K562 (cell line): ENCODE measurements around the gene POT1. TPM values are rescaled to one million over a fixed set of nuclear protein-coding genes. Genes with fewer than 3 reads are reported as not detected.

Experiments used
- BDP1 ChIP-seq: IDR thresholded peaks from 3 replicates; pipeline ENCODE4 v1.6.1; 2011; ENCODE audit not compliant: insufficient read length, insufficient read depth
- FOXA3 ChIP-seq, 2 experiments: fragments of 450-650 bp in 1 of 2; sonication (generic) in 1 of 2; formaldehyde crosslinking; IDR thresholded peaks in 1 of 2; conservative IDR thresholded peaks in 1 of 2; 2 replicates each; pipeline versions ENCODE4 v1.4.0 to v1.8.0; 2020 to 2022; ENCODE audit warnings: mild to moderate bottlenecking in 2 of 2, missing genetic modification reagents in 1 of 2
- HNRNPH1 ChIP-seq: fragments of 200-400 bp; formaldehyde crosslinking; optimal IDR thresholded peaks from 2 replicates; pipeline ENCODE3; 2017; ENCODE audit warnings: low read depth, mild to moderate bottlenecking, low read length, moderate library complexity
- ILF3 ChIP-seq: fragments of 450-650 bp; IDR thresholded peaks from 2 replicates; pipeline ENCODE4 v1.6.1; 2018; ENCODE audit warnings: antibody characterized with exemption, mild to moderate bottlenecking, moderate library complexity, borderline replicate concordance
- ILK ChIP-seq: fragments of 450-650 bp; IDR thresholded peaks from 2 replicates; pipeline ENCODE4 v1.6.1; 2016; ENCODE audit warnings: missing genetic modification characterization, low read depth, mild to moderate bottlenecking, missing compliant biosample characterization, moderate library complexity, borderline replicate concordance
- MXI1 ChIP-seq: IDR thresholded peaks from 2 replicates; pipeline ENCODE4 v1.6.1; 2011; ENCODE audit warnings: low read depth, mild to moderate bottlenecking, improper control_type of control experiment, low read length
- POLR2B ChIP-seq: fragments of 450-650 bp; IDR thresholded peaks from 2 replicates; pipeline ENCODE4 v1.6.1; 2018; ENCODE audit warnings: low read depth; ENCODE audit not compliant: partially characterized antibody
- PPARD ChIP-seq: fragments of 250-450 bp; sonication (Bioruptor Pico); IDR thresholded peaks from 2 replicates; pipeline ENCODE4 v1.8.0; 2022; ENCODE audit warnings: inconsistent platforms, mild to moderate bottlenecking, moderate library complexity
- SMARCC2 ChIP-seq: fragments of 450-650 bp; IDR thresholded peaks from 2 replicates; pipeline ENCODE4 v1.6.1; 2017; ENCODE audit warnings: antibody characterized with exemption, moderate library complexity, mild to moderate bottlenecking, low read depth
- TAL1 ChIP-seq: fragments of 450-650 bp; IDR thresholded peaks from 2 replicates; pipeline ENCODE4 v1.6.1; 2016; ENCODE audit warnings: mild to moderate bottlenecking
- XRCC5 ChIP-seq: fragments of 200-400 bp; formaldehyde crosslinking; IDR thresholded peaks from 2 replicates; pipeline ENCODE4 v1.6.1; 2017; ENCODE audit warnings: low read depth, mild to moderate bottlenecking, low read length
- ZFP1 ChIP-seq: fragments of 450-650 bp; formaldehyde crosslinking; IDR thresholded peaks from 2 replicates; pipeline ENCODE4 v1.4.0; 2020; ENCODE audit warnings: mild to moderate bottlenecking, mixed read lengths
- ZNF12 ChIP-seq: sonication (generic); formaldehyde crosslinking; IDR thresholded peaks from 2 replicates; pipeline ENCODE4 v1.4.0; 2020; ENCODE audit warnings: mild to moderate bottlenecking, missing genetic modification reagents
- ZNF146 ChIP-seq: IDR thresholded peaks from one replicate; pipeline ENCODE4 v1.6.1; 2018; ENCODE audit warnings: missing compliant biosample characterization; ENCODE audit not compliant: unreplicated experiment
- ZNF699 ChIP-seq: fragments of 250-450 bp; sonication (Bioruptor Pico); IDR thresholded peaks from 2 replicates; pipeline ENCODE4 v1.8.0; 2021; ENCODE audit warnings: mild to moderate bottlenecking, moderate library complexity; ENCODE audit not compliant: insufficient replicate concordance
- polyA plus RNA-seq, 8 experiments: library from polyadenylated mRNA; depleted of rRNA in 4 of 8; stranded (reverse) in 5 of 8; unstranded in 3 of 8; fragments of >200 nt; fragmentation: Nextera tagmentation in 2 of 8; fragmentation: Illumina TruSeq in 1 of 8; extraction: Ambion mirVana in 2 of 8; extraction: Trizol in 1 of 8; gene quantifications; 2 replicates each; pipeline versions ENCODE4 v1.2.1 to v1.2.3, GENCODE V29; 2011 to 2014; ENCODE audit warnings: inconsistent platforms in 1 of 8, missing spikeins in 1 of 8
- total RNA-seq, 7 experiments: library from RNA; depleted of rRNA in 6 of 7; stranded (reverse); fragments of >200 nt in 6 of 7; fragmentation: Illumina TruSeq in 2 of 7; extraction: Trizol in 2 of 7; gene quantifications; 2 replicates each; pipeline versions ENCODE4 v1.2.1 to v1.2.3, GENCODE V29; 2011 to 2021; ENCODE audit warnings: low replicate concordance in 1 of 7
- TF ChIP-seq, protein P1 (sequence below): IDR thresholded peaks from 2 replicates; pipeline ENCODE4 v1.6.1; 2014; ENCODE audit warnings: antibody characterized with exemption
- TF ChIP-seq, protein P2 (sequence below): fragments of 450-650 bp; formaldehyde crosslinking; IDR thresholded peaks from 2 replicates; pipeline ENCODE4 v1.4.0; 2020; ENCODE audit warnings: mild to moderate bottlenecking
- TF ChIP-seq, protein P3 (sequence below): sonication (generic); formaldehyde crosslinking; IDR thresholded peaks from 2 replicates; pipeline ENCODE4 v1.8.0; 2022; ENCODE audit warnings: mild to moderate bottlenecking, missing genetic modification reagents
- TF ChIP-seq, protein P4 (sequence below): fragments of 450-650 bp; formaldehyde crosslinking; IDR thresholded peaks from 2 replicates; pipeline ENCODE4 v1.4.0; 2020; ENCODE audit warnings: mild to moderate bottlenecking, moderate library complexity
- TF ChIP-seq, protein P5 (sequence below): fragments of 250-450 bp; sonication (Bioruptor Pico); IDR thresholded peaks from 2 replicates; pipeline ENCODE4 v1.5.0; 2022; ENCODE audit warnings: mild to moderate bottlenecking
- TF ChIP-seq, protein P6 (sequence below): fragments of 250-450 bp; sonication (Bioruptor Pico); IDR thresholded peaks from 2 replicates; pipeline ENCODE4 v1.5.0; 2020; ENCODE audit warnings: mild to moderate bottlenecking

POT1 gene
- total and polyA plus RNA-seq, 9 of the 15 experiments (the other 6 are each of a cell fraction or from before 2014, with no cell fraction given): 37.9 to 140 (median 63.6) TPM

DNA sequence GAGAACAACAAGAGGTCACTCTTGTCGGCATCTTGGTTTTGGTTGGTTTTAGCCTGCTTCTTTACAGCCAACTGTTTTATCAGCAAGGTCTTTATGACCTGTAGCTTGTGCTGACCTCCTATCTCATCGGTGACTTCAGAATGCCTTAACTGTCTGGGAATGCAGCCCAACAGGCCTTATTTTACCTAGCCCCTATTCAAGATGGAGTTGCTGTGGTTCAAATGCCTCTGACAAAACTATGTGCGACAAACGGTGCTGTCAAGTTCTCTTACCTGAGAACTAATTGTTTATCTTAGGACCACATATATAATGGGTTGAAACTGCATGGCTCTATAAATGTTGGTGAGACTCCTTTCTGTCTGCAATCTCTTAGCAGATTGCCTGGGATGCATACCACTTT lies 35.9 kb upstream of the POT1 start (continued):
- TF ChIP-seq, protein P1, sequence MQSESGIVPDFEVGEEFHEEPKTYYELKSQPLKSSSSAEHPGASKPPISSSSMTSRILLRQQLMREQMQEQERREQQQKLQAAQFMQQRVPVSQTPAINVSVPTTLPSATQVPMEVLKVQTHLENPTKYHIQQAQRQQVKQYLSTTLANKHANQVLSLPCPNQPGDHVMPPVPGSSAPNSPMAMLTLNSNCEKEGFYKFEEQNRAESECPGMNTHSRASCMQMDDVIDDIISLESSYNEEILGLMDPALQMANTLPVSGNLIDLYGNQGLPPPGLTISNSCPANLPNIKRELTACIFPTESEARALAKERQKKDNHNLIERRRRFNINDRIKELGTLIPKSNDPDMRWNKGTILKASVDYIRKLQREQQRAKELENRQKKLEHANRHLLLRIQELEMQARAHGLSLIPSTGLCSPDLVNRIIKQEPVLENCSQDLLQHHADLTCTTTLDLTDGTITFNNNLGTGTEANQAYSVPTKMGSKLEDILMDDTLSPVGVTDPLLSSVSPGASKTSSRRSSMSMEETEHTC: no peak
- TF ChIP-seq HNRNPH1: no peak
- TF ChIP-seq PPARD: no peak
- no peak for TF ChIP-seq ZNF146 (CRISPR knock-in tag)
- TF ChIP-seq BDP1: no peak
- no peak for TF ChIP-seq FOXA3 (CRISPR knock-in tag; conservative IDR thresholded peaks at IDR 0.05 in 1 of 2, IDR thresholded peaks at IDR 0.05 in 1 of 2)
- TF ChIP-seq ILF3: no peak
- TF ChIP-seq TAL1: no peak
- no peak for TF ChIP-seq MXI1
- TF ChIP-seq, protein P2, sequence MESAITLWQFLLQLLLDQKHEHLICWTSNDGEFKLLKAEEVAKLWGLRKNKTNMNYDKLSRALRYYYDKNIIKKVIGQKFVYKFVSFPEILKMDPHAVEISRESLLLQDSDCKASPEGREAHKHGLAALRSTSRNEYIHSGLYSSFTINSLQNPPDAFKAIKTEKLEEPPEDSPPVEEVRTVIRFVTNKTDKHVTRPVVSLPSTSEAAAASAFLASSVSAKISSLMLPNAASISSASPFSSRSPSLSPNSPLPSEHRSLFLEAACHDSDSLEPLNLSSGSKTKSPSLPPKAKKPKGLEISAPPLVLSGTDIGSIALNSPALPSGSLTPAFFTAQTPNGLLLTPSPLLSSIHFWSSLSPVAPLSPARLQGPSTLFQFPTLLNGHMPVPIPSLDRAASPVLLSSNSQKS (CRISPR knock-in tag): no peak
- TF ChIP-seq, protein P3, sequence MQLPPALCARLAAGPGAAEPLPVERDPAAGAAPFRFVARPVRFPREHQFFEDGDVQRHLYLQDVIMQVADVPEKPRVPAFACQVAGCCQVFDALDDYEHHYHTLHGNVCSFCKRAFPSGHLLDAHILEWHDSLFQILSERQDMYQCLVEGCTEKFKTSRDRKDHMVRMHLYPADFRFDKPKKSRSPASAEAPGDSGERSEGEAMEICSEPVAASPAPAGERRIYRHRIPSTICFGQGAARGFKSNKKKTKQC (CRISPR knock-in tag): no peak
- no peak for TF ChIP-seq SMARCC2
- no peak for TF ChIP-seq ZNF12
- TF ChIP-seq ZFP1 (CRISPR knock-in tag): no peak
- TF ChIP-seq XRCC5: no peak
- TF ChIP-seq ILK (tag): peak; percentile 72
- TF ChIP-seq, protein P4, sequence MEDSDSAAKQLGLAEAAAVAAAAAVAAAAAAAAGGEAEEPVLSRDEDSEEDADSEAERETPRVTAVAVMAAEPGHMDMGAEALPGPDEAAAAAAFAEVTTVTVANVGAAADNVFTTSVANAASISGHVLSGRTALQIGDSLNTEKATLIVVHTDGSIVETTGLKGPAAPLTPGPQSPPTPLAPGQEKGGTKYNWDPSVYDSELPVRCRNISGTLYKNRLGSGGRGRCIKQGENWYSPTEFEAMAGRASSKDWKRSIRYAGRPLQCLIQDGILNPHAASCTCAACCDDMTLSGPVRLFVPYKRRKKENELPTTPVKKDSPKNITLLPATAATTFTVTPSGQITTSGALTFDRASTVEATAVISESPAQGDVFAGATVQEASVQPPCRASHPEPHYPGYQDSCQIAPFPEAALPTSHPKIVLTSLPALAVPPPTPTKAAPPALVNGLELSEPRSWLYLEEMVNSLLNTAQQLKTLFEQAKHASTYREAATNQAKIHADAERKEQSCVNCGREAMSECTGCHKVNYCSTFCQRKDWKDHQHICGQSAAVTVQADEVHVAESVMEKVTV: no peak
- TF ChIP-seq, protein P5, sequence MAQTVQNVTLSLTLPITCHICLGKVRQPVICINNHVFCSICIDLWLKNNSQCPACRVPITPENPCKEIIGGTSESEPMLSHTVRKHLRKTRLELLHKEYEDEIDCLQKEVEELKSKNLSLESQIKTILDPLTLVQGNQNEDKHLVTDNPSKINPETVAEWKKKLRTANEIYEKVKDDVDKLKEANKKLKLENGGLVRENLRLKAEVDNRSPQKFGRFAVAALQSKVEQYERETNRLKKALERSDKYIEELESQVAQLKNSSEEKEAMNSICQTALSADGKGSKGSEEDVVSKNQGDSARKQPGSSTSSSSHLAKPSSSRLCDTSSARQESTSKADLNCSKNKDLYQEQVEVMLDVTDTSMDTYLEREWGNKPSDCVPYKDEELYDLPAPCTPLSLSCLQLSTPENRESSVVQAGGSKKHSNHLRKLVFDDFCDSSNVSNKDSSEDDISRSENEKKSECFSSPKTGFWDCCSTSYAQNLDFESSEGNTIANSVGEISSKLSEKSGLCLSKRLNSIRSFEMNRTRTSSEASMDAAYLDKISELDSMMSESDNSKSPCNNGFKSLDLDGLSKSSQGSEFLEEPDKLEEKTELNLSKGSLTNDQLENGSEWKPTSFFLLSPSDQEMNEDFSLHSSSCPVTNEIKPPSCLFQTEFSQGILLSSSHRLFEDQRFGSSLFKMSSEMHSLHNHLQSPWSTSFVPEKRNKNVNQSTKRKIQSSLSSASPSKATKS (CRISPR knock-in tag): 0 out of 2 replicates have a peak, but pooled peaks have one; percentile 30
- no peak for TF ChIP-seq POLR2B
- no peak for TF ChIP-seq ZNF699 (CRISPR knock-in tag)
- TF ChIP-seq, protein P6, sequence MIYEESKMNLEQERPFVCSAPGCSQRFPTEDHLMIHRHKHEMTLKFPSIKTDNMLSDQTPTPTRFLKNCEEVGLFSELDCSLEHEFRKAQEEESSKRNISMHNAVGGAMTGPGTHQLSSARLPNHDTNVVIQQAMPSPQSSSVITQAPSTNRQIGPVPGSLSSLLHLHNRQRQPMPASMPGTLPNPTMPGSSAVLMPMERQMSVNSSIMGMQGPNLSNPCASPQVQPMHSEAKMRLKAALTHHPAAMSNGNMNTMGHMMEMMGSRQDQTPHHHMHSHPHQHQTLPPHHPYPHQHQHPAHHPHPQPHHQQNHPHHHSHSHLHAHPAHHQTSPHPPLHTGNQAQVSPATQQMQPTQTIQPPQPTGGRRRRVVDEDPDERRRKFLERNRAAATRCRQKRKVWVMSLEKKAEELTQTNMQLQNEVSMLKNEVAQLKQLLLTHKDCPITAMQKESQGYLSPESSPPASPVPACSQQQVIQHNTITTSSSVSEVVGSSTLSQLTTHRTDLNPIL (CRISPR knock-in tag): no peak
